Measurements from ENCODE around the gene HNRNPA0.
"Not testable (repeated sequence)": the region's sequence is repeated elsewhere in the genome, so short reads cannot be mapped to it uniquely, and the experiment has no call there.

HNRNPA0 gene

GRCh38 chr5:137754188-137754960 lies at the start of gene HNRNPA0:
HNRNPA0 (minus strand) TSS chr5:137754363; CDS start chr5:137754066, 297 bp downstream.
- DNase-seq (ENCODE audit: low read depth in 3 of 3): peak; percentile 90 to 95 (median 93)

- DNase-seq (ENCODE audit: low read depth in 3 of 3): no peak
Observed at GRCh38 chr5:137802282-137803210, 48.4 kb upstream of the HNRNPA0 start.

GRCh38 chr5:137800700-137801411 lies 46.7 kb upstream of the HNRNPA0 start:
- no peak for DNase-seq (ENCODE audit: low read depth in 3 of 3)

DNA sequence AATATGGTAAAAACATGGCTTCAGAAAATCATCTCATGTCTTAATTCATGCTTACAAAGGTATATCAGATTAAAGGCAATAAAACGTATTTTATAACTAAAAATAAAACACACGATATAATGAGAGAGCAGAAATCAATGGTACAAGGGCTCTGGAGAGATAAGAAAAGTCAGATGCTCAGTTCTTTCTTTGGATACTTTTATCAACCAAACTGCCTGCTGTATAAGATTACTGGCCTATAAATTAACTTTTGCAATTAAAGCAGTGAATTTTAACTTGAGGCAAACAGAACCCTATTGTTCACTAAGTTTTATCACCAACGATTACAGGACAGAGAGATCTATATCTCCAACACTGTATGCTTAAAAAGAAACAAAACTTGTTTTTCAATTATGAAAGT lies 42.1 kb upstream of the HNRNPA0 start:
- no peak for DNase-seq (ENCODE audit: low read depth in 3 of 3)

DNA sequence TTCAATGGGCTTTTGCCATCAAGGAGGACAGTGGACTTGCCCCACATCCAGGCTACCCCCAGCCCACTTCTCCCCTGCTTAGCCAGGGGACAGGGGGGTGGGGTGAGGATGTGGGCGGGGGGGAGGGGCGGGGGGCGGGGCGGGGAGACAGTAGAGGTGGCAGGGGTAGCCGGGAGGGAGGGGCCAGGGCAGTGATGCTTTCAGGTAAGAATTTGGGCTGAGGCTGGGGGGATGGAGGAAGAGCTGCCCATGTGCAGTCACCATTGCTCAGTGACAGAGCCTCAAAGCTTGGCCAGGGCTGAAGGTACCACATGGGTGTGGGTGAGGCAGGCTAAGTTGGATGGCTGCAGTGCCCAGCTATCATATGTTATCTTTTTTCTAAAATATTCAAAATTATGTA lies 40.7 kb upstream of the HNRNPA0 start:
- no peak for DNase-seq (ENCODE audit: low read depth in 3 of 3)

DNA sequence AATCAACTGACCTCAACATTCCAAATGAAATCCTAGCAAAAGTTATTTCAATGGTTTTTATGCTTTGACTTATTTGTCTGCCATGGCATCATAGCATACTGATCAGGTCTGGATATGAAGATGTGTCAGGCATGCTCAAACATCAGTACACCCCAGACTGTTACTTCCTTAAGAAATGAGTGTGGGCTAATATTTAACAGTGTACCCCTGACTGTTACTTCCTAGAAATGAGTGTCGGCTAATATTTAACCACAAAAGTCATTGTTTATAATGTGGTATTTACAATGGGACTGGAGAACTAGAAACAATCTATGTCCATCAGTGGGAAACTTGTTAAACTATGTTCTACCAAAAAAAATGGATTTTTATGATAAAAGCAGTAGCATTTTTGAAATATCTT lies 38.1 kb upstream of the HNRNPA0 start:
- DNase-seq (ENCODE audit: low read depth in 3 of 3): no peak

DNA sequence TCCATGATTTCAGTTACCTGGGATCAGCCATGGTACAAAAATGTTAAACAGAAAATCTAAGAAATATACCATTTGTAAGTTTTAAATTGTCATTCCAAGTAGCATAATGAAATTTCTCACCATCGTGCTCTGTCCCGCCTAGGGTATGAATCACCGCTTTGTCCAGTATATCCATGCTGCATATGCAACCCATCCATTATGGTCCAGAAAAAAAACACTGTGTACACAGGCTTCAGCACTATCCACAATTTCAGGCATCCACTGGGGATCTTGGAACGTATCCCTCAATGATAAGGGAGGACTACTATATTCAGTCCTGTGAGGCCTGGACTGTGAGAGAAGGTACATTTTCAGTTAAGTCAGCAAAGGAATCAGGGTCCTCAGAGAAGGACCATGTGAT lies 37.6 kb upstream of the HNRNPA0 start:
- no peak for DNase-seq (ENCODE audit: low read depth in 3 of 3)

GRCh38 chr5:137791387-137791786 lies 37.2 kb upstream of the HNRNPA0 start:
- no peak for DNase-seq (ENCODE audit: low read depth in 3 of 3)

GRCh38 chr5:137788560-137788959 lies 34.4 kb upstream of the HNRNPA0 start:
- DNase-seq (ENCODE audit: low read depth in 3 of 3): not testable (repeated sequence)

DNA sequence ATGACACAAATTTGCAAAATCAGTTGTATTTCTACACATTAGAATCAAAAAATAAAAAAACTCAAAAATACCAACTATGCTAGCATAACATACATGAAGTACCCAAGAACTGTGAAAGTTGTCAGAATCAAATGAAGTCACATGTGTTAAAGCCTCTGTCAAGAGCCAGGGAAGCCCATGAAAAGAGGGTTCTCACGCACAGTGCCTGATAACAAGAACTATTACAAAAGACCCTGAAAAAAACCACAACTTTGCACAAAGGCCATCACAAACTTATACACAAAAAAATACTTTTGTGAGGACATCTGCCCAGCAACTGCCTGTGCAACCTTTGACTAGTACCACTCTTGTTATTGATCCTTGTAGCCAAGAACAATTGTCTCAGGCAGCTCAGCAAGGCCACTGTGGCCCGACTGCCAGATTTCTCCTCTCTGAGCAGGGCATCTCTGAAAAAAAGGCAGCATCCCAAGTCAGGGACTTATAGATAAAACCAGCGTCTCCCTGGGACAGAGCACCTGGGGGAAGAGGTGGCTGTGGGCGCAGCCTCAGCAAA lies 28.9 kb upstream of the HNRNPA0 start:
- no peak for DNase-seq (ENCODE audit: low read depth in 3 of 3)

DNA sequence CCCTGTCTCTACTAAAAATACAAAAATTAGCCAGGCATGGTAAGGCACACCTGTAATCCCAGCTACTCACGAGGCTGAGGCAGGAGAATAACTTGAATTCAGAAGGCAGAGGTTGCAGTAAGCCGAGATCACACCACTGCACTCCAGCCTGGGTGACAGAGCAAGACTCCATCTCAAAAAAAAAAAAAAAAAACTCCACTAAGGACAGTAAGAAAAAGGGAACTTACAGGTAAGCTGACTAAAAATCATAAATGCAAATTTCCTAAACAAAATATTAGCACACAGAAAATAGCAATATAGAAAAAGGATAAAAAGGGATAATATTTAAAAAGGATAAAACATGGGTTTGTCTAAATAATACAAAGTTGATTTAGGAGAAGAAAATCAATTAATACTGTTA lies 27.9 kb upstream of the HNRNPA0 start:
- DNase-seq (ENCODE audit: low read depth in 3 of 3): no peak

GRCh38 chr5:137778772-137779564 lies 24.8 kb upstream of the HNRNPA0 start:
- no peak for DNase-seq (ENCODE audit: low read depth in 3 of 3)

DNA sequence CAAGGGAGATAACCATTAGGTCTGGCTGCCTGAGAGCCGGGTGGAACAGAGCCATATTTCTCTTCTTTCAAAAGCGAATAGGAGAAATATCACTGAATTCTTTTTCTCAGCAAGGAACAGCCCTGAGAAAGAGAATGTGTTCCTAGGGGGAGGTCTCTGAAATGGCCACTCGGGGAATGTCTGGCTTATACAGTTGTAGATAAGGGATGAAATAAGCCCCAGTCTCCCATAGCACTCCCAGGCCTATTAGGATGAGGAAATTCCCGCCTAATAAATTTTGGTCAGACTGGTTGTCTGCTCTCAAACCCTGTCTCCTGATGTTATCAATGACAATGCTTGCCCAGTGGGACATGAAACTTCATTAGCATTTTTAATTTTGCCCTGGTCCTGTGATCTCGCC lies 13.8 kb upstream of the HNRNPA0 start:
- not testable (repeated sequence) for DNase-seq (ENCODE audit: low read depth in 3 of 3)

DNA sequence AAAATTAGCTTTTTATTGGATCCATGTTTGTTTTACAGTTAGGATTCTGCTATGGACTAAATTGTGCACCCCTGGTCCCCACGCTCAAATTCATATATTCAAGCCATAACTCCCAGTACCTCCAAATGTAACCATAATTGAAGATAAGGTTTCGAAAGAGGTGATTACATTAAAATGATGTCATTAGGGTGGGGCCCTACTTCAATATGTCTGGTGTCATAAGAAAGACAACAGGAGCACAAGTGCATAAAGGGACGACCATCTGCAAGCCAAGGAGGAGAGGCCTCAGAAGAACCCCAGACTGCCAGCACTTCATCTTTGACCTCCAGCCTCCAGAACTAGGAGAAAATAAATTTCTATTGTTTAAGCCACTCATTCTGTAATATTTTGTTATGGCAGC lies 7.4 kb upstream of the HNRNPA0 start:
- no peak for DNase-seq (ENCODE audit: low read depth in 3 of 3)

GRCh38 chr5:137760719-137761516 lies 6.8 kb upstream of the HNRNPA0 start:
- DNase-seq (ENCODE audit: low read depth in 3 of 3): no peak

GRCh38 chr5:137760294-137760693 lies 6.1 kb upstream of the HNRNPA0 start:
- no peak for DNase-seq (ENCODE audit: low read depth in 3 of 3)

DNA sequence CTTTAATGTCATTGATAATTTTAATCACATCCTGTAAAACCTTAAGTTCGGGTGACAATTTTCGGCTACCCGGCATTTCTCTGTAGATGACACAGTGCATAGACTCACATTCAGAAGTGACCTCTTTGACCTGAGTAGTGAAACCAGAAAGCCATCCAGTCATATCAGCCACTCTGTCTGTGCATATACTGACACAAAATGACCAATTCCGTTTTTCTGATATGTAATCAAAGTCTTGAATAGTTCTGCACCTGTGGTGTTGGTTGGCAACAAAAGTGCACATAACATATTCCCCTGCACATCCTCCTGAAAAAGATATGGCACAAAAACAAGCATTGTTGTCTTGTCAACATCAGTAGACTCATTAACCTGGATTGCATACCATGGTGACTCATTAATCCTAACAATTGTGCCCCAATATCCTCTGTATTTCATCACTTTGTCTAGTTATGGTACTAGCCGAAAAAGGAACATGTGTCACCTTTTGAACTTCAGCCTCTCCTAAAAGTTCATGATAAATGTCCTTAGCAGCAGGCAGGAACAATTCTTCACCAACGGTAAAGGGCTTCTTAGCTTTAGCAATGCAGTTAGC lies 4.6 kb upstream of the HNRNPA0 start:
- DNase-seq (ENCODE audit: low read depth in 3 of 3): no peak

DNA sequence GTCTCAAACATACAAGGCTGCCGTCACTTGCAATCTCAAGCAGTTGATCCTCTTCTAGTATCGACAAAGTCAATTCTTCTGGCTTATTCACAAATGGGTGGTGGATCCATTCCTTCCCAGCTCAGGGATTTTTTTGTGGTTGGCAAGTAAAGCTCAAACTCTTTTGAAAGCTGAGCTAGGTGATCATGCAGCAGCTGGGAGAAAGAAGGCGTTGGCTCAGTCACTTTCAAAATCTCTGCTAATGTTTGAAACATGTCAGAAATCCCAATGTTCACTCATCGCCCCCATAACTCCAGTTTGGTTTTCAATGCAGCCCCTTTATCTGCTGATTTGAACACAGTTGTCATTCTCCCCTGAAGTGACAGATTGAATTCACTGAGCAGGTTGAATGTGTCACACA lies 4.0 kb upstream of the HNRNPA0 start:
- no peak for DNase-seq (ENCODE audit: low read depth in 3 of 3)

DNA sequence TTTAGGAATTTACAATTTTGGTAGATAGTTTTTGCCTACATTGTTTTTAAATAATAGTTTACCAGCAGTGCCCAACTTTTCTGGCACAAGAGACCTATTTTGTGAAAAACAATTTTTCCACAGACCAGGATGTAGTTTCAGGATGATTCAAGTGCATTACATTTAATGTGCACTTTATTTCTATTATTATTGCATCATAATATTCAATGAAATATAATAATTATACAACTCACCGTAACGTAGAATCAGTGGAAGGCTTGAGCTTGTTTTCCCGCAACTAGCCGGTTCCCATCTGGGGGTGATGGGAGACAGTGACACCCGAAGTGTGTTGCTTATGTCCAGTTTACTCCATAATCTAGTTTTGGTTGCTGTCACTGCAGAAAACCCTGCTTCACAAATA lies 3.5 kb upstream of the HNRNPA0 start:
- no peak for DNase-seq (ENCODE audit: low read depth in 3 of 3)
